ENCODE measurements around the gene ABLIM1. TPM values are rescaled to one million over a fixed set of nuclear protein-coding genes. Genes with fewer than 3 reads are reported as not detected.

The ABLIM1 gene
- polyA plus RNA-seq, 2 donors = 104 to 121 TPM

- Histone ChIP-seq H3K27me3 (ENCODE audit: control insufficient read depth in 1 of 2, insufficient read depth in 2 of 2, low read length in 2 of 2) (no peaks in the 10 kb centered on the region), H3K4me1 (ENCODE audit: control insufficient read depth in 2 of 2, insufficient read depth in 2 of 2, low read length in 1 of 2) (peaks cover 2 to 11% of the 10 kb centered on the region in 2 donors), H3K4me3 (ENCODE audit: low read depth in 1 of 2, low read length in 2 of 2) (no peak overlapping the region), H3K9me3 (ENCODE audit: control insufficient read depth in 2 of 2, insufficient read depth in 1 of 2, low read depth in 1 of 2, low read length in 1 of 2) (peaks cover 0 to 3% of the 10 kb centered on the region in 2 donors), H3K36me3 (ENCODE audit: control insufficient read depth in 2 of 2, insufficient read depth in 2 of 2, low read length in 1 of 2) (no peaks in the 10 kb centered on the region), H3K27ac (ENCODE audit: low read depth in 2 of 2, low read length in 1 of 2) (no peak overlapping the region)
- WGBS, 2 donors = 61 to 75% methylated on average over 9 of the region's 9 CpGs
Observed at GRCh38 chr10:114384181-114384580, 273.9 kb downstream of the ABLIM1 start.

Other genes starting within 250 kb of the ABLIM1 start
- gene FHIP2A, start 163.5 kb upstream of the ABLIM1 start, polyA plus RNA-seq = 1 to 10 TPM; 3.1 to 3.2 TPM

Measured in esophagus (tissue), 2 donors.